Upper lobe of left lung (tissue), 4 donors: ENCODE measurements around the gene MED13L.

Experiments used
- POLR2A ChIP-seq, 4 donors: fragments of 450-650 bp; IDR thresholded peaks; one replicate each; pipeline ENCODE4 v1.5.1; 2016 to 2017; ENCODE audit warnings: antibody characterized with exemption in 4 of 4, mild to moderate bottlenecking in 2 of 4
- TF ChIP-seq, protein P1 (sequence below), 6 experiments: fragments of 450-650 bp in 4 of 6; fragments of 200-600 bp in 2 of 6; sonication (generic) in 2 of 6; IDR thresholded peaks; one replicate each; pipeline ENCODE4 v1.5.1; 2016 to 2019; ENCODE audit warnings: antibody characterized with exemption in 6 of 6

DNA sequence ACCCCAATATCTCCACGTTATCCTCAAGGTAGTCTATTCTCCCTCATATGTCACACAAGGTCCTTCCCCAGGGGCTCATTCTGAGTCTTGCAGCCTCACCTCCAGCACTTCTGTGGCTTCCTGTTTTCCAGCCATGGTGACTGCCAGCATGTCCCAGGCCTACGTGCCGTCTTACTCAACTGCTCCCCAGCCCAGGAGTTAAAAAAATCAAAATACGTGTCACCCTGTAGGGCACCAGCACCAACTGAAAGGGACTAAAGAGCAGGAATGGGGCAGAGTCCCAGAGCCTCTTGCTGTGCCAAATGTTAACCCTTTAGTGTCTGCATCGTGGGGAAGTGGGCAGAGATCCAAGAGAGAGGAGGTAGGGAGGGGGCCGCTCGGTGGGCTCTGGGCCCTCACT lies 37.0 kb upstream of the MED13L start:
- TF ChIP-seq, protein P1, sequence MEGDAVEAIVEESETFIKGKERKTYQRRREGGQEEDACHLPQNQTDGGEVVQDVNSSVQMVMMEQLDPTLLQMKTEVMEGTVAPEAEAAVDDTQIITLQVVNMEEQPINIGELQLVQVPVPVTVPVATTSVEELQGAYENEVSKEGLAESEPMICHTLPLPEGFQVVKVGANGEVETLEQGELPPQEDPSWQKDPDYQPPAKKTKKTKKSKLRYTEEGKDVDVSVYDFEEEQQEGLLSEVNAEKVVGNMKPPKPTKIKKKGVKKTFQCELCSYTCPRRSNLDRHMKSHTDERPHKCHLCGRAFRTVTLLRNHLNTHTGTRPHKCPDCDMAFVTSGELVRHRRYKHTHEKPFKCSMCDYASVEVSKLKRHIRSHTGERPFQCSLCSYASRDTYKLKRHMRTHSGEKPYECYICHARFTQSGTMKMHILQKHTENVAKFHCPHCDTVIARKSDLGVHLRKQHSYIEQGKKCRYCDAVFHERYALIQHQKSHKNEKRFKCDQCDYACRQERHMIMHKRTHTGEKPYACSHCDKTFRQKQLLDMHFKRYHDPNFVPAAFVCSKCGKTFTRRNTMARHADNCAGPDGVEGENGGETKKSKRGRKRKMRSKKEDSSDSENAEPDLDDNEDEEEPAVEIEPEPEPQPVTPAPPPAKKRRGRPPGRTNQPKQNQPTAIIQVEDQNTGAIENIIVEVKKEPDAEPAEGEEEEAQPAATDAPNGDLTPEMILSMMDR (IDR thresholded peaks at IDR 0.05): no peak
- TF ChIP-seq POLR2A (IDR thresholded peaks at IDR 0.05): no peak
